Fibroblast of lung (primary cell): Measurements from ENCODE around the gene MED26. TPM values are rescaled to one million over a fixed set of nuclear protein-coding genes. Genes with fewer than 3 reads are reported as not detected.

Source experiments
- DNase-seq, 2 donors: peaks; one replicate each; pipeline versions ENCODE4 v3.0.0 to v3.0.0-alpha.2; 2010; ENCODE audit warnings: low read depth in 2 of 2
- H2AFZ ChIP-seq: 2 replicates; pipeline ENCODE4 v1.5.1; 2012; ENCODE audit warnings: low read length, control low read depth, inconsistent platforms
- H3K27ac ChIP-seq: 2 replicates; pipeline ENCODE4 v1.5.1; 2011; ENCODE audit warnings: low read length, control low read depth; ENCODE audit not compliant: insufficient read depth
- H3K27me3 ChIP-seq: 2 replicates; pipeline ENCODE4 v1.5.1; 2011; ENCODE audit warnings: mild to moderate bottlenecking, low read length; ENCODE audit not compliant: control insufficient read depth, insufficient read depth
- H3K36me3 ChIP-seq: 2 replicates; pipeline ENCODE4 v1.5.1; 2011; ENCODE audit warnings: low read length; ENCODE audit not compliant: control insufficient read depth, insufficient read depth
- H3K4me1 ChIP-seq: 2 replicates; pipeline ENCODE4 v1.5.1; 2011; ENCODE audit warnings: low read length; ENCODE audit not compliant: control insufficient read depth, insufficient read depth; ENCODE audit errors: extremely low read depth
- H3K4me2 ChIP-seq: 2 replicates; pipeline ENCODE4 v1.5.1; 2011; ENCODE audit warnings: low read length, control low read depth; ENCODE audit not compliant: insufficient read depth; ENCODE audit errors: extremely low read depth
- H3K4me3 ChIP-seq, 4 experiments: fragments of 200-600 bp in 1 of 4; sonication (generic) in 1 of 4; replicated peaks in 1 of 4; 2 replicates each; pipeline ENCODE4 v1.5.1; 2011 to 2016; ENCODE audit warnings: low read length in 4 of 4, low read depth in 3 of 4, mild to moderate bottlenecking in 3 of 4, control low read depth in 2 of 4, inconsistent platforms in 1 of 4, mixed read lengths in 1 of 4; ENCODE audit not compliant: insufficient read depth in 1 of 4; ENCODE audit errors: control extremely low read depth in 1 of 4
- H3K79me2 ChIP-seq: 2 replicates; pipeline ENCODE4 v1.5.1; 2012; ENCODE audit warnings: mild to moderate bottlenecking, low read length, inconsistent platforms; ENCODE audit not compliant: control insufficient read depth, insufficient read depth
- H3K9ac ChIP-seq: 2 replicates; pipeline ENCODE4 v1.5.1; 2011; ENCODE audit warnings: mild to moderate bottlenecking, low read length, control low read depth; ENCODE audit not compliant: insufficient read depth
- H3K9me3 ChIP-seq: 2 replicates; pipeline ENCODE4 v1.5.1; 2012; ENCODE audit warnings: low read depth, low read length; ENCODE audit not compliant: control insufficient read depth, insufficient read depth
- H4K20me1 ChIP-seq: 2 replicates; pipeline ENCODE4 v1.5.1; 2011; ENCODE audit warnings: low read length; ENCODE audit not compliant: control insufficient read depth, insufficient read depth; ENCODE audit errors: extremely low read depth
- EZH2 ChIP-seq: IDR thresholded peaks from 2 replicates; pipeline ENCODE4 v1.5.1; 2012; ENCODE audit warnings: low read length, control low read depth, mild to moderate bottlenecking; ENCODE audit errors: missing control alignments
- polyA plus RNA-seq, 2 donors: library from polyadenylated mRNA; depleted of rRNA in 1 of 2; stranded (reverse) in 1 of 2; unstranded in 1 of 2; fragments of >200 nt; gene quantifications; 2 replicates each; pipeline ENCODE4 v1.2.1, GENCODE V29; 2011 to 2012; ENCODE audit warnings: missing spikeins in 1 of 2
- total RNA-seq: library from RNA; depleted of rRNA; stranded (reverse); fragments of >200 nt; gene quantifications from 2 replicates; pipeline ENCODE4 v1.2.1, GENCODE V29; 2014
- TF ChIP-seq, protein P1 (sequence below), 2 donors: IDR thresholded peaks in 1 of 2; conservative IDR thresholded peaks in 1 of 2; 1 replicate in 1 of 2; 2 replicates in 1 of 2; pipeline ENCODE4 v1.5.1; 2011 to 2012; ENCODE audit warnings: low read length in 2 of 2, control low read depth in 1 of 2, inconsistent platforms in 1 of 2, low read depth in 1 of 2, mild to moderate bottlenecking in 1 of 2

The MED26 gene
- total and polyA plus RNA-seq, 2 donors (not counting 1 experiment from before 2014, with no cell fraction given): 3.7 to 4.5 TPM

DNA sequence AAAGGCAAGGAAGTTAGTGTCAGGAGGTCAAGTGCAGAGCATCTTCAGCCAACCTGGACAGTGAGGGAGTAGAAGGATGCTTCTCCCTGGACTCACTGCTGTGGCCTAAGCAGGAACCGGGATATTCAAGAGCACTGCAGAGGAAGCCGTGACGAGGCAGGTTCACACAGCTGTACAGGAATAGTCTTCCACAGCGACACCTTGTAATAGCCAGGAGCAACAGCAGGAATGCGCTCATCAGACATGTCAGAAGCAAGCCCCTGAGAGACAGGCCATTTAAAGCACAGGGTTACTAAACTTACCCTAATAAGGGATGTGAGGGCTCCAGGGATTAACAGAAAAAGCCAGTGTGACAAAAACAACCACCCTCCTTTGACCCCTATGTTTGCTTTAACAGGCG is 3.5 kb upstream of the MED26 start:
- Histone ChIP-seq H3K4me3 (no peak overlapping the region), H3K79me2 (peaks cover 13% of the 10 kb centered on the region), H3K36me3 (peaks cover 4% of the 10 kb centered on the region), H2AFZ (no peak overlapping the region), H3K9me3 (no peaks in the 10 kb centered on the region), H3K27ac (no peak overlapping the region), H3K4me1 (peaks cover 3% of the 10 kb centered on the region), H4K20me1 (no peaks in the 10 kb centered on the region), H3K4me2 (no peak overlapping the region), H3K27me3 (no peaks in the 10 kb centered on the region), H3K9ac (no peak overlapping the region)
- TF ChIP-seq EZH2: no peak
- TF ChIP-seq, protein P1, sequence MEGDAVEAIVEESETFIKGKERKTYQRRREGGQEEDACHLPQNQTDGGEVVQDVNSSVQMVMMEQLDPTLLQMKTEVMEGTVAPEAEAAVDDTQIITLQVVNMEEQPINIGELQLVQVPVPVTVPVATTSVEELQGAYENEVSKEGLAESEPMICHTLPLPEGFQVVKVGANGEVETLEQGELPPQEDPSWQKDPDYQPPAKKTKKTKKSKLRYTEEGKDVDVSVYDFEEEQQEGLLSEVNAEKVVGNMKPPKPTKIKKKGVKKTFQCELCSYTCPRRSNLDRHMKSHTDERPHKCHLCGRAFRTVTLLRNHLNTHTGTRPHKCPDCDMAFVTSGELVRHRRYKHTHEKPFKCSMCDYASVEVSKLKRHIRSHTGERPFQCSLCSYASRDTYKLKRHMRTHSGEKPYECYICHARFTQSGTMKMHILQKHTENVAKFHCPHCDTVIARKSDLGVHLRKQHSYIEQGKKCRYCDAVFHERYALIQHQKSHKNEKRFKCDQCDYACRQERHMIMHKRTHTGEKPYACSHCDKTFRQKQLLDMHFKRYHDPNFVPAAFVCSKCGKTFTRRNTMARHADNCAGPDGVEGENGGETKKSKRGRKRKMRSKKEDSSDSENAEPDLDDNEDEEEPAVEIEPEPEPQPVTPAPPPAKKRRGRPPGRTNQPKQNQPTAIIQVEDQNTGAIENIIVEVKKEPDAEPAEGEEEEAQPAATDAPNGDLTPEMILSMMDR (conservative IDR thresholded peaks at IDR 0.05 in 1 of 2, IDR thresholded peaks at IDR 0.05 in 1 of 2; ENCODE audit: low read depth in 1 of 2, low read length in 2 of 2): no peak
- DNase-seq: no peak

- TF ChIP-seq, protein P1 (conservative IDR thresholded peaks at IDR 0.05 in 1 of 2, IDR thresholded peaks at IDR 0.05 in 1 of 2; ENCODE audit: low read depth in 1 of 2, low read length in 2 of 2): no peak
- no peak for TF ChIP-seq EZH2
- DNase-seq: peak; percentile 23 to 69
- H3K4me2 ChIP-seq: peak overlapping the region; percentile 96
- H3K27ac ChIP-seq: peak overlapping the region; percentile 94
- H3K9ac ChIP-seq: peak overlapping the region; percentile 95
- peak overlapping the region; percentile 4 for H2AFZ ChIP-seq
- no peaks in the 10 kb centered on the region for H4K20me1 ChIP-seq
- H3K27me3 ChIP-seq: no peaks in the 10 kb centered on the region
- H3K36me3 ChIP-seq: peaks cover 8% of the 10 kb centered on the region
- H3K4me3 ChIP-seq: peak overlapping the region; percentile 71 to 87 (median 84)
- no peaks in the 10 kb centered on the region for H3K9me3 ChIP-seq
- H3K4me1 ChIP-seq: peaks cover 3% of the 10 kb centered on the region
- peaks cover 36% of the 10 kb centered on the region for H3K79me2 ChIP-seq
Measured at GRCh38 chr19:16628984-16629691, 1.1 kb upstream of the MED26 start.

- peak overlapping the region; percentile 87 for H3K27ac ChIP-seq
- H2AFZ ChIP-seq: no peak overlapping the region
- DNase-seq: no peak
Measured at GRCh38 chr19:16627928-16628182, 149 bp downstream of the MED26 start.

More at GRCh38 chr19:16627928-16628182, 149 bp downstream of the MED26 start:
- Histone ChIP-seq H4K20me1 (no peaks in the 10 kb centered on the region), H3K9ac (peak overlapping the region; percentile 89), H3K27me3 (no peaks in the 10 kb centered on the region), H3K4me3 (peak overlapping the region; percentile 77 to 97 (median 92)), H3K79me2 (peaks cover 49% of the 10 kb centered on the region), H3K9me3 (no peaks in the 10 kb centered on the region), H3K4me1 (peaks cover 3% of the 10 kb centered on the region), H3K36me3 (peaks cover 9% of the 10 kb centered on the region), H3K4me2 (peak overlapping the region; percentile 94)
- TF ChIP-seq, protein P1 (conservative IDR thresholded peaks at IDR 0.05 in 1 of 2, IDR thresholded peaks at IDR 0.05 in 1 of 2; ENCODE audit: low read depth in 1 of 2, low read length in 2 of 2): no peak
- no peak for TF ChIP-seq EZH2
